Right forelimb (tissue), 1 donor: Measurements from ENCODE around the gene ULK4.
"Not testable (repeated sequence)": the region's sequence is repeated elsewhere in the genome, so short reads cannot be mapped to it uniquely, and the experiment has no call there.

Experiments used
- DNase-seq: peaks from one replicate; pipeline ENCODE4 v3.0.0-alpha.2; 2018

Gene ULK4

DNA sequence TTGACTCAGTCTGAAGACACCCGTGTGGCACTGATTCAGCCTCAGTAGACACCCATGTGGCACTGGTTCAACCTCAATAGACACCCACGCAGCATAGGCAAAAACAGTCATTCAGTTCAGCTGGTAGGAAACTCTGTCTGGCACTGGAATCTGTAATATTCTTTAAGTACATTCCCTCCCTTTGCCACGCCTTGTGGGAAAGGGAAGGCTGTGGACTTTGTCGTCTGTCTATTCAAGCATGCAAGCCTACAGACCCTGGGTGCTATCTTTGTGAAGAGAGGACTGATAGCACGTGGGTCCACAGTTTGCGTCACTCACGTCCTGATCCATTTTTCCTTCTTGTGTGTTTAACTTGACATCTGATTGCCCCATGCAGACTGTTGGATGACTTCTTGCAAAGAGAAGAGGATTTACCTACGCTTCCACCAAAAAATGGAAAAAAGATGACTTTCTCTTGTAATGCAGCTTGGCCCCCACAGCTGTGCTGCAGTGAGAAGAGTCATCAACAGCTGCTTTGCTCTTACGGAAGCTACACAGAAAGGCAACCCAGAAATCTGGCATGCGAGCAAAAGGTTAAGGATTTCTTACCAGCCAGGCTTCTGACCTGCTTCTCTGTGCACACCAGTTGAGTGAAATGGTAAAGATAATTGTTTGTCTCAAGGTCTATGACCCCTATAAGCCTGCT is 278.1 kb downstream of the ULK4 start:
- no peak for DNase-seq

DNA sequence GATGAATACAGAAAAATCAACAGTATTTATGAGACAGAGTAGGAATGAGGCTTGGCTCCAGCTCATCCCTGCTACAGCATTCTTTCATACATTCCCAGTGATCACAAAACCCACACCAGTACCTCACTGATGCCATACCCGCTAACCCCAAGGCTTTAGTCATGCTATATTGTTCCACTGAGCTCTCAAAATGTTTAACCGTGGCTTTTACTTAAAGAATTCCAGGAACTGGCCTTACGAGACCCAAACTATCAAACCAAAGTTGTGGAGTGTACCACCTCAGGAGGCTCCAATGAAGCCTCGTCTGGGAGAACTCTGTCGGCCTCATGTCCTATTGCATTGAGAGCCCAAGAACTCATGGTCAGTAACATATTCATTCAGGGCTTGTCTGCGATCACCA is 278.9 kb downstream of the ULK4 start:
- no peak for DNase-seq

DNA sequence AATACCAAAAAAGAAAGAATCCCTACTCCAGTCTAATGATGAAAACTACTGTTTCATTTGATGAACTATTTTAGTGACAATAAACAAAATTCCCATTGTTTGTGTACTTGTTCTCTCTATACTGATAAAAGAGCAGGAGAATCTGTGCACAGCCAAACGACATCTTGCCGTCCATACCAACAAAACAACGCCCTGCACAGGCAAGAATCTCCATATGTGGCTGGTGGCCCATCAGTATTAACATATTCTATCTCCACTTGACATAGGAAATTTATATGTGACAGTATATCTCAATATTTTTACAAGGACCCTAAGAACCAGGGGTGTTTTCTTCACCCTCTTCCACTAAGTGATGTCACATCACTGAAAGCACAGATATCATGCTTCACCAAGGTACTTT is 279.5 kb downstream of the ULK4 start:
- no peak for DNase-seq

DNA sequence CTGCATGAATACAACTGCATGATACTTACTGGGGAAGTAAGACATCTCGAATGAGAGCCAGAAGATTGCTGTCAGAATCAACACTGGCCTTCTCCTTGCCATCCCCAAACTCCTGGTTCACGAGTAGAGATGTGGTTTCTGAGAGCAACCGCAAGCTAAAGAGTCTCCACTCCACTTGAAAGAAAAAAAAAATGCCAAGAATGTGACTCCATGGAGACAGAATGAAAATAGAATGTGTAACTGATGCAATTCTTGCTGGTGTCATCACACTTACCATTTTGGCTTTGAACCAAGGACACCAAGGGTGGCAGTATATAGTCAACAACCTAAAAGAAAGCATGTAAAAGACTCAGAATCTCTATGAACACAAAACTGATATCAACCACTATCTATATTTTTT is 280.4 kb downstream of the ULK4 start:
- DNase-seq = no peak

DNA sequence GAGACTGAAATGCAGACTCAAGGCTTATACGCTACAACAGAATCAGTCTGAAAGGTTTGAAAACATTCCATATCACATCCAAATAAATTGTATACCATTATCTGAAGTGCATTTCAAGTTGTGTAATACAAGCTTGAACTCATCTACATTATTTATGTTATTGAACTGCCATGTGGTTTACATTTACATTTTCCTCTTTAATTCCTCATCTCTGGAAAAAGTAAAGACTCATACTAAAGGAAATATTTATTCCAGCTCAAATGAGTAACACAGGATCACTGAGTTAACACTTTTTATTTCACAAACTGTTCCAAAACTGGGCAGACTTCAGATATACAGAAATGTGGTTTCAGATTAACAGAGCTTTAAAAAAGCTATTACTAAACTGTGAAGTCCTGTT is 282.5 kb downstream of the ULK4 start:
- no peak for DNase-seq

DNA sequence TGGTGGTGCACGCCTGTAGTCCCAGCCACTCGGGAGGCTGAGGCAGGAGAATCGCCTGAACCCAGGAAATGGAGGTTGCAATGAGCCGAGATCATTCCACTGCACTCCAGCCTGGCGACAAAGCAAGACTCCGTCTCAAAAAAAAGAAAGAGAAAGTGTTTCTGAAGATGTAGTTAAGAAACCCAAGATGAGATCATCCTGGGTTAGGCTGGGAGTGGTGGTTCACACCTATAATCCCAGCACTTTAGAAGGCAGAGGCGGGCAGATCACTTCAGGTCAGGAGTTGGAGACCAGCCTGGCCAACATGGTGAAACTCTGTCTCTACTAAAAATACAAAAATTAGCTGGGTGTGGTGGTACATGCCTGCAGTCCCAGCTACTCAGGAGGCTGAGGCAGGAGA is 286.8 kb downstream of the ULK4 start:
- DNase-seq = not testable (repeated sequence)

DNA sequence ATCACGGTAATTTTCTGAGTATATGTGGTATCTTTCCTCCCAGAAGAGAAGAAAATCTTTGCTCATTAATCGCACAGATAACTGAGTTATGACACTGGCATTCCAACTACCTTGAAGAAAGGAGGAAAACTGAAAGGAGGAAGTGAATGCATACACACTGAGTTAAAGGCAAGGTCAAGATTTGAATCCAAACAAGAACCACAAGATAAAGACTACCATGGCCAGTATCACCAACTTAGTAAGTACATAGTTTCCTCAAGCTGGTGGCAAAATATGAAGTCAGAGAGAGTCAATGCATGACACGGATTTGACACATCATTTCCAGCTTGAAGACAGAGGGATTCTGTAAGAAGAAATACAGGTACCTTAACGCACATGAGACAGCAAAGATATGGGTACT is 287.5 kb downstream of the ULK4 start:
- no peak for DNase-seq

DNA sequence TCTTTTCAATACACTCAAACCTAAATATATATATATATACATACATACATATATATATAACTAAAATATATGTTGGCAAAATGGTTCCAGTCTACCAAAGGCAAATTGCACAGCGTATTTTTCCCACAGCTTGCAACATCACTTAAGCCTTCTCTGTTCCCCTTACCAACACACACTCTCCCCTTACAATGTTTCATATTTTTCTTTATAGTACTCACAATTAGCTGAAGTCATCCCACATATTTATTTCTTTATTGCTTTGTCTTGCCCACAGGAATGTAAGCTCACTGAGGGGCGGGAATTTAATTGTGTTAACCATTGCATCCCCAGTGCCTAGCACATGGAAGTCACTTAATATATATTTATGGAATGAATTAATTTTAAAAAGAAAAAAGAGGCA is 288.3 kb downstream of the ULK4 start:
- no peak for DNase-seq

DNA sequence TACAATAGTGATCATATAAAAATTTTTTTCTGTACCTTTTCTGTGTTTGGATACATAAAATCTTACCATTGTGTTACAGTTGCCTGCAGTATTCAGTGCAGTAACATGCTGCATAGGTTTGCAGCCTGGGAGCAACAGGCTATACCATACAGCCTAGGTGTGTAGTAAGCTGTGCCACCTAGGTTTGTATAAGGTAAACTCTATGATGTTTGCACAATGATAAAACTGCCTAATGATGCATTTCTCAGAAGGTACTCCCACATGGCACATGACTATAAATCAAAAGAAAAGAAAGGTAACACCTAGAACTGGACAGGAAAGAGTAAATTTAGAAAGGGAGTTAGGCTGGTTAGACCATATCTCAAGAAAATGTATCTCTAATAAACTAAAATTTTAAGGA is 293.5 kb downstream of the ULK4 start:
- DNase-seq = no peak

DNA sequence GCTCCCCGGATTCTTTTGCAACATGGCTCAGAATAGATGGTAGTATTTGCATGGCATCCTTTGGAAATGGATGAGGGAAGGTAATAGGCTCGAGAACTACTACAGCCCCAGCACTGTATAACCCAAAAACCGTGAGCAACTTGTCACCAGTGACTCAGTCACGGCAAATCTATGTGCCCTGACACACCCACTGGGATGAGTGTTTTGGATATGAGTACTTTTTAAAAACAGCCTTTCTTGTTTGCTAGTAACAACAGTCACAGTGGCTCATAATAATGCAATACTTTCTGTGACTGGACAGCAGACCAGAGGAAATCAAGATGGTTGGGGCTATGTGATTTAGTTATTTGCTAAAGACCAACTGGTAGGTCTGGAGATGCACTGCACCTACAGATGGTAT is 299.6 kb downstream of the ULK4 start:
- no peak for DNase-seq

DNA sequence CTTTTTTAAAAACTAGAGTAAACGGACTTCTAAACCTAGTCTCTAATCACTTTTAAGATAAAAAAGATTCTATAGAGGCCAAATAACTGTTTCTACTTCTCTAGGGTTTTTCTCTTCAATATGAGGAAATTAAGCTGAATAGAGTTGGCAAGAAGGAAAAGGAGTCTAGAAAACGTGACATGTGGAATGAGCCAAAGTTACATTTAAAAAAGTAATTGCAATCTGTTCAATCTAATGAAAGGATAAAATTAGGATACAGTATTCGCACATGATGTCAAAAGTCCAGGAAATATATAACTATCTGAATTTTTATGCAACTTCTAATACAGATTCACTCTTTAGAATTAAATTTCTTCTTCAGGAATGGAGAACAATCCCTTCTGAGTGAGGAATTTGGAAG is 300.1 kb downstream of the ULK4 start:
- no peak for DNase-seq

DNA sequence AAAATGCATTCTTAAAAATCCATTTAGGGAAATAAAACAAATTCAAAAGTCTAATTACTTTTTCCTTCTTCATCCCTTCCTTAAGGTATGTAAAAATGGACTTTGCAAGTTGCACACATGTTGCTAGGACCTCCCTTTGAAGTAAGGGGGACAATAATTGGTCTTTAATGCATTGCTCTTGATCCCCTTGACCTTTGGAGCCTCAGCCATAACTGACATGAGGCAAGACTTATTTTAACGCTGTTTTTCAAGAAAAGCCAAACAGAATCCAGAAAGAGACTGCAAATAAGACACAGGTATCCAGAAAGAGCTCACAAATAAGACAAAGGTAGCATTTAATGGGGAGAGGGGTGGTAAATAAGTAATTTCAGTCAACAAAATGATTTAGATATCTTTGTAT is 301.4 kb downstream of the ULK4 start:
- no peak for DNase-seq

DNA sequence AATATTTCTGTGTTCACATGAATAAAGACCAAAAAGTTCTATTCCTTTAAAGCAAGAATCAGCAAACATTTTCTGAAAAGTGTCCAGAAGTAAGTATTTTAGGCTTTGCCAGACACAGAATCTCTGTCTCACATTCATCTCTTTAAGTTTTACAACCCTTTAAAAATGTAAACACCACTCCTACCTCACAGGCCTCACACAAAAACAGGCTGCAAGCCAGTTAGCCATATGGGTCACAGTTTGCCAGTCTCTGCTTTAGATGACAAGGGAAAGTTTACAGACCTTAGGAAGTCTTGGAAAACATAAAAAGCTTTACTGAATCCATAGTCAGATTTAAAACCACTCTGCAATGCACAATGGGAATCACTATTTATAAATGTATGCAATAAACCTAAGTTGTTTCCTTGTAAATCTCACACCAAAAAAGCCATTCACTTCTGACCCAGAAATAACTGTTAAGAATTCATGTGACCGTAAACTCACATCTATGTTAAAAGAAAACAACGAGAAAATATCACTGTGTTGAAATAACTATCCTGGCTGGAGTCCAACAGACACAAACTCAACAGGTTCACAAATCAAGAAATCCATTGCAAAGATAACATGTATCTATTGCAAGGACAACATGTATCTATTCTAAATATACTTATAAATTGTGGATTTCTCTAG is 308.2 kb downstream of the ULK4 start:
- no peak for DNase-seq

DNA sequence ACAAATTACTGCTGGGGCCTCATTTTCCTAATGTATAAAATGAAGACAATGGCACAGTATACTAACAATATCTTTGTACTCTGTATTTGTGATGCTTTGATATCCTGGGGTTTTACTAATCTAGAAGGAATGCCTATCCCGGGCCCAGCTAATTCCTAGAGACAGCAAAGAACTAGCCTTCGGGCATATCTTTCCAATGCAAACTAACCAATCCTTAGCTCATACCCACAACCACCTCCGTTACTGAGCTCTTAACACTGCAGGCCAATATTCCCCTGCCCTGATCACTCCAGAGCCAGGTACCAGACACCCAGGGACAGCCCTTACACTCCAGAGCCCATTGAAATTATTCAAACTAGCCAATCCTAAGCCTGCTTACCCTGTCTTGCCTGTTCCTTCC is 309.0 kb downstream of the ULK4 start:
- DNase-seq = no peak

DNA sequence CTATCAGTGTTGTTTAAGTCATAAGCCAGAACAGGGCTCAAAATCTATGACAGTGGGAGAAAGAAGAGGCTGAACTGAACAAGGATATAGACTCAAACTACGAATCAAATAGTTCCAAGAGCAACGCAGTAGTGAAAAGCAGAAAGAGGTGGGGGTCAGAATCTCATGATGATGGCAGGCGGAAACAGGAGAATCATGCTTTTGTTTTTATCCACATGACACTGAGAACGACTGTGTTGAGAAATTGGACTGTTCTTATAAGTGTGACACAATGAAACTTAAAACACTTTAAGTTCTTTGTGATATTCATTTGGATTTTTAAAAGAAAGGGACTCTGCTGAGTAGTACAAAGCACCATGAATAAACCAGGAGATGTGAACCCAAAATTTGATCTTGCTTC is 309.4 kb downstream of the ULK4 start:
- DNase-seq = no peak

DNA sequence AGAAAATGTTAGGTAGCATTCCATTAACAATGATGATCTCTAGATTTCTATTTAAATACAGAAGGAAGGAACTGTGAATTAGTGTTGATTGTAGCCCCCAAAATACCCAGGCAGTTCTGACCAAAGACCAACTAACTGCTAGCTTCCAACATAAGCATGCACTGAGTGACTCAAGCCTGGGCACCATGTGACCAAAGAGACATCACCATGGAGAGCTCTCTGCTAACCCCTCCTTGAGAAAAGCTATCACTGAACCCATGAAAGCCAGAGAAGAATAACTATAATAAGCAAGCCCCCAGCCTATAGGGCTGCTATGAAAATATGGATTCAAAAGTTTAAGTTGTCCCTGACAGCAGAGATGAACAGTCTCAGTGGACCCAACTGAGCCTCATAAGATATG is 310.2 kb downstream of the ULK4 start:
- no peak for DNase-seq

DNA sequence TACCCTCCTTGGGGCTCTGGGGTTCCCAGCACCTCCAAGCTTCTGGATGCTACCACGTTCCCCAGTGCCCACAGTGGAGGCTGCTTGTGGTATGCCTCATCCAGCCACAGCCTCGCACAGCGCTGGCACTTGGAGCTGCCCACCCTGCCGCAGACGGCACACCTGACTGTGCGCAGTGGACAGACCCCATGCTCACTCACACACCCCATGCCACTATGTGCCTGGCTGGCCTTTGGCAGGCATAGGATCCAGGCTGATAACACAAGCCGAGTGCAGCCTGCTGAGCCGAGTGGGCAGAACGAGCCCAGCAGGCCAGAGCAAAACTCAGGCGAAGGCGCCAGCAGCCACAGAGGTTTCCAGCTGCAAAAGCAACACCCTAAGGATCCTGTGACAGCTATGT is 311.5 kb downstream of the ULK4 start:
- DNase-seq = no peak

DNA sequence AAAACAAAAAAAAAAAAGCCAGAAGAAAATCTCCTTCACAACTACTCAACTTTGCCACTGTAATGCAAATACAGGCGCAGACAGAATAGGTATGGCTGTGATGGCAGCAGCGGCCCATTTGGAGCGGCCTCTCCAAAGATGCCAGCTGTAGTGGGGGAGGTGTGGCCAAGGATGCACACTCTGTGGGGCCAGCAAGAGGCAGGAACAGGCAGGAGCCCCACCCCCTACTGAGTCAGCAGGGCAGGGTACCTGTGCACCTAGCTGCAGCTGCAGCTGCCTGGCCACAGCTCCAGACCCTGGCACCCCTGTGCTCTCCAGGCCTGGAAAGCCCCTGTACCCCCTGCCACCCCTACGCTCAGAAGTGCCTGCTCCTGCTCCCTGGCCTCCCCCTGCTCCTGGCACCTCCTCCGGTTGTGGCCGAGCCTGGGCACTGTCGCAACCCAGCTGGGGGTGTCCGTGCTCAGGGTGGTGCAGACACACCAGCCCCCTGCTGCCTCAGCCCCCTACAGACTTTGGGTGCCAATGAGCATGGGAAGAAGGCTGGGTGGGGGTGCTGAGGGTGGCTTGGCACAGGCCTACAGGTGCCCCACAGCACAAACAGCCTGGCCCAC is 312.7 kb downstream of the ULK4 start:
- no peak for DNase-seq

DNA sequence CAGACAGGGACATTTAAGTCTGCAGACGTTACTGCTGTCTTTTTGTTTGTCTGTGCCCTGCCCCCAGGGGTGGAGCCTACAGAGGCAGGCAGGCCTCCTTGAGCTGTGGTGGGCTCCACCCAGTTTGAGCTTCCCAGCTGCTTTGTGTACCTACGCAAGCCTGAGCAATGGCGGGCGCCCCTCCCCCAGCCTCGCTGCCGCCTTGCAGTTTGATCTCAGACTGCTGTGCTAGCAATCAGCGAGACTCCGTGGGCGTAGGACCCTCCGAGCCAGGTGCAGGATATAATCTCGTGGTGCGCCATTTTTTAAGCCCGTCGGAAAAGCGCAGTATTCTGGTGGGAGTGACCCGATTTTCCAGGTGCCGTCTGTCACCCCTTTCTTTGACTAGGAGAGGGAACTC is 314.2 kb downstream of the ULK4 start:
- DNase-seq = not testable (repeated sequence)

DNA sequence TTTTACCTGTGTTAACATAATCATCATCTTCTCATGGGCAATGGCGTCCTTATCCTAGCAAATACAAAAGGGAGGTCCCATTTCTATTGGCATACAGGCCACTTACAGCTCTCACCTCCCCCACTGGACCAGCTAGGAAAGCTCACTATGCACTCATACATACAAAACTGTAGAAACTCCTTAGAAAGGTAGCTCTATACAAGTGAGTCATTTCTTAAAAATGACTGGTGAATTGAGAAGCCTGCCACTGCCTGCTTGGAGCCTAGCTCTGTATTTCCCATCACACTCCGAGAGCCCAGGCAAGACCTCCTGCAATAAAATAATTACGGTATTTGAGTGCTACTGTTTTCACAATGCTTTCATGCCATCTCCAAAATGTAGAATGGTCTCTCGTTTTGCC is 321.8 kb downstream of the ULK4 start:
- DNase-seq = no peak

DNA sequence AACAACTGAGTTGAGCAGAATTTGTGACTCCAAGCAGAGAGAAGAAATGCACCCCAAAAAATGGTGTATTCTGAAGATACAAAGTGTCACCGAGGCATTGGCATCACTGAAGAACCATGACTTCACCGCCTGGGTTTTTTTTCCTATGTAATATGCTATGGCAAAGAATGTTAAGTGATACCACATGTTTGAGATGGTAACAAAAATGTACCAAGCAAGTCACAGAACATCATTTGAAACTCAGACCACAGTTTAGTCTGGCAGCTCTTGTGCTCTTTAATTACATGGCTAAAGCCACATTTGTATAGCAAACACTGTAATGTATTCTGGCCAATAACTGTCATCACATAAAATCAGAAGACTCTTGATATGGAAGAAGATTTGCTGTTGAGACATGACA is 323.5 kb downstream of the ULK4 start:
- DNase-seq = no peak

DNA sequence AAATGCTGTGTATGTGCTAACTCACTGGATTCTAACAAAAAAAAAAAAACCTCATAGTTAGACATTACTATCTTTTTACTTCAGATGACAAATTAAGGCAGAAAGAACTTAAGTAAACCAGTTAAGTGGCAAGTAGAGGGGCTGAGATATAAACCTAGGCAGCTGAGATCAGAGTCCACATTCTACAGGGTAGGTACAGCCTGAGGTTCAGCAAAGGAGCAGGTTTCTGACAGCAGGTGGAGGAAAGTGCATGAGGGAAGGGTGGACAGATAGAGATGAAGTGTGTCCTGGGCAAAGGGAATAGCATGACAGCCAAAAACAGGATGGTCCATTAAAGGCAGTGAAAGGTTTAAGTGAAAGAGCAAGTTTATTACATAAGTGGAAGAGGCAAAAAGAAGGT is 329.2 kb downstream of the ULK4 start:
- DNase-seq = no peak

DNA sequence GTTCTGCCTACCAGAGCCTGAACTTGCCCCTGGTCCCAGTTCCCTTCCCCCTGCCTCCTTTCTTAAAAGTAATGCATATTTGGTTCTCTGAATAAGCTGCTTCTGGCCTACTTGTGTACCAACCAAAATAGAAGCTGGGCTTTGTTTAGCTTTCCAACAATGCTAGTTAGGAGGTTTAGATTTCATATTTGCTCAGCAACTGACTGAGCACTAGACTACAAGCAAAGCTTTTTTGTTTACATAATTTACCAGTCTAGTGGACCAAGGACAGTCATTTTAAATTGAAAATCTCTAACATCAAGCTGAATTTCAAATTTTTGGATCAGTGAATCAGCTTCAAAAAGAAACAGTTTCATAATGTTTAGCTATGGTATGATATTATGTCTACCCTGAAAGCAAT is 331.2 kb downstream of the ULK4 start:
- no peak for DNase-seq

DNA sequence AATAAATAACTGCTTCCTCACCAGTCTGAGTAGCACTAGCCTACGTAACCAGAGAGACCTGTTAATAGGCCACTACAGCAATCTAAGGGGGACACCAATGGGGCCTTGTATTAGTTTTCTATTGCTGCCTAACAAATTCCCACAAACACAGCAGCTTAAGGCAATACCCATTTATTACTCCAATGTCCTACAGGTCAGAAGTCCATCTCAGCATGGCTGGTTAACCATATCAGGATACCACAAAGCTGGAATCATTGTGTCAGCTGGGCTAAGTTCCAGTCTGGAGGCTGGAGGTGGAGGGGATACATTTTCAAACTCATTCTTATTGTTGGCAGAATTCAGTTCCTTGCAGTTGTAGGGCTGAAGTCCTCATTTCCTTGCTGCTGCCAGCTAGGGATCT is 331.9 kb downstream of the ULK4 start:
- no peak for DNase-seq

DNA sequence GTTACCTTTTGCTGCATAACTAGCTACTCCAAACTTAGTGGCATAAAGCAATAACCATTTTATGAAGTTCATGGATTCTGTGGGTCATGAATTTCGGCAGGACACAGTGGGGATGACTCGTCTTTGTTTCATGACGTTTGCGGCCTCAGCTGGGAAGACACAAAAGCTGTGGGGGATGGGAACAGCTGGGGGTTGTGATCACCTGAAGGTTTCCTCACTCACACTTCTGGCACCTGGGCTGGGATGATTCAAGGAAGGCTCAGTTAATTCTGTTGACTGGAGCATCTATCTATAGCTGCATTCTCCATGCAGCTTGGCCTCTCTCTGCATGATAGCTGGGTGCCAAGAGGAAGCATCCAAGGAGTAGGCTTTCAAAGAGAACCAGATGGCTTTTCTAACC is 332.8 kb downstream of the ULK4 start:
- no peak for DNase-seq
